PC-9 (cell line): Measurements from ENCODE around the gene MYO3B.

Experiments
- EZH2 ChIP-seq: fragments of 200-600 bp; sonication (generic); IDR thresholded peaks from 2 replicates; pipeline ENCODE4 v1.8.0; 2017; ENCODE audit warnings: antibody characterized with exemption, low read depth
- TF ChIP-seq, protein P1 (sequence below): fragments of 200-600 bp; sonication (generic); conservative IDR thresholded peaks from 2 replicates; pipeline ENCODE4 v1.6.1; 2017; ENCODE audit warnings: mixed run types, antibody characterized with exemption, mild to moderate bottlenecking, moderate library complexity

DNA sequence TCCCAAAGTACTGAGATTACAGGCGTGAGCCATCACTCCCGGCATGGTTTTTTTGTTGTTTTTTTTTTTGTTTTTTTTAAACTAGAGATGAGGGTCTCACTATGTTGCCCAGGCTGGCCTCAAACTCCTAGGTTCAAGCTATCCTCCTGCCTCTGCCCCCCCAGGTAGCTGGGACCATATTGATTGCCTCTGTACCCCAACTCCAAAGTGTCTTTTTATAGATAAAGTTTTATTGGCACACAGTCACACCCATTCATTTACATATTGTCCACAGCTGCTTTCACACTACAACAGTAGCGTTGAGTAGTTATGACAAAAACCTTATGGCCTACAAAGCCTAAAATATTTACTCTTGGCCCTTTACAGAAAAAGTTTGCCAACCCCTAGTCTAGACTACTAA lies 492.0 kb downstream of the MYO3B start:
- TF ChIP-seq, protein P1, sequence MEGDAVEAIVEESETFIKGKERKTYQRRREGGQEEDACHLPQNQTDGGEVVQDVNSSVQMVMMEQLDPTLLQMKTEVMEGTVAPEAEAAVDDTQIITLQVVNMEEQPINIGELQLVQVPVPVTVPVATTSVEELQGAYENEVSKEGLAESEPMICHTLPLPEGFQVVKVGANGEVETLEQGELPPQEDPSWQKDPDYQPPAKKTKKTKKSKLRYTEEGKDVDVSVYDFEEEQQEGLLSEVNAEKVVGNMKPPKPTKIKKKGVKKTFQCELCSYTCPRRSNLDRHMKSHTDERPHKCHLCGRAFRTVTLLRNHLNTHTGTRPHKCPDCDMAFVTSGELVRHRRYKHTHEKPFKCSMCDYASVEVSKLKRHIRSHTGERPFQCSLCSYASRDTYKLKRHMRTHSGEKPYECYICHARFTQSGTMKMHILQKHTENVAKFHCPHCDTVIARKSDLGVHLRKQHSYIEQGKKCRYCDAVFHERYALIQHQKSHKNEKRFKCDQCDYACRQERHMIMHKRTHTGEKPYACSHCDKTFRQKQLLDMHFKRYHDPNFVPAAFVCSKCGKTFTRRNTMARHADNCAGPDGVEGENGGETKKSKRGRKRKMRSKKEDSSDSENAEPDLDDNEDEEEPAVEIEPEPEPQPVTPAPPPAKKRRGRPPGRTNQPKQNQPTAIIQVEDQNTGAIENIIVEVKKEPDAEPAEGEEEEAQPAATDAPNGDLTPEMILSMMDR: no peak
- TF ChIP-seq EZH2: no peak
